ENCODE data around the gene BICD2. TPM values are rescaled to one million over a fixed set of nuclear protein-coding genes. Genes with fewer than 3 reads are reported as not detected.

Gene BICD2
- total and polyA plus RNA-seq, 9 of the 15 experiments (the other 6 are each of a cell fraction or from before 2014, with no cell fraction given) = 3.6 to 23.4 (median 11.8) TPM

DNA sequence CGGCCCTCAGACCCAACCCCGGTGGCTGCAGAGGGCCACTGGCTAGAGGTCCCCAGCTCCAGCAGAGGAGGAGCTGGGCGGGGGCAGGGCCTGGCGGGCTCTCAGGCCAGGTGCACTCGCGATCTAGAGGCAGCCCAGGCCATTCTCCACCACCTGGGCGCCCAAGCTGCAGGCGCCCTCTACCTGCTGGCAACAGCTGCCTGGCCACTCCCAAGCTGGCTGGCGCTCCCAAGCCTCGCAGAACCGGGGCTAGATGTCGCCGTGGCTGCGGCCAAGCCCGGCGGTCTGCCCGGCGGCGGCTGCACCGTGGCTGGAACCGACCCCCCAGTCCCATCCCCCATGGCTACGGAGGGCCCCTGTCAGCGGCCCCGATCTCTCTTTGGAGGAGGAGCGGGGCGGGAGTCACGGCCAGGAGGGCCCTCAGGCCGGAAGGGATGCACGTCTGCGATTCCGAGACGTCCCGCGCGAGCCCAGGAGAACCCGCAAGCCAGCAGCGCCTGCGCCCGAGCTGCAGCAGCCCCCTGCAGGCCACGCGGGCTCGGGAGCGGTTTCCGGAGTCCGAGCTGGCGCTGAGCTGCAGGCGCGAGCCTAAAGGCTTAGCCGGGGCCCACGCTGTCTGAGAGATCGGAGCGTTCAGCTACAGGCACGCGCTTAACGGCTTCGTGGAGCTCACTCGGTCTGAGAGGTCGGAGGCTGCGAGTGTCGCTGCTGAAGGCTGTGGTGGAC lies 44.3 kb upstream of the BICD2 start (continued):
- TF ChIP-seq, protein P1, sequence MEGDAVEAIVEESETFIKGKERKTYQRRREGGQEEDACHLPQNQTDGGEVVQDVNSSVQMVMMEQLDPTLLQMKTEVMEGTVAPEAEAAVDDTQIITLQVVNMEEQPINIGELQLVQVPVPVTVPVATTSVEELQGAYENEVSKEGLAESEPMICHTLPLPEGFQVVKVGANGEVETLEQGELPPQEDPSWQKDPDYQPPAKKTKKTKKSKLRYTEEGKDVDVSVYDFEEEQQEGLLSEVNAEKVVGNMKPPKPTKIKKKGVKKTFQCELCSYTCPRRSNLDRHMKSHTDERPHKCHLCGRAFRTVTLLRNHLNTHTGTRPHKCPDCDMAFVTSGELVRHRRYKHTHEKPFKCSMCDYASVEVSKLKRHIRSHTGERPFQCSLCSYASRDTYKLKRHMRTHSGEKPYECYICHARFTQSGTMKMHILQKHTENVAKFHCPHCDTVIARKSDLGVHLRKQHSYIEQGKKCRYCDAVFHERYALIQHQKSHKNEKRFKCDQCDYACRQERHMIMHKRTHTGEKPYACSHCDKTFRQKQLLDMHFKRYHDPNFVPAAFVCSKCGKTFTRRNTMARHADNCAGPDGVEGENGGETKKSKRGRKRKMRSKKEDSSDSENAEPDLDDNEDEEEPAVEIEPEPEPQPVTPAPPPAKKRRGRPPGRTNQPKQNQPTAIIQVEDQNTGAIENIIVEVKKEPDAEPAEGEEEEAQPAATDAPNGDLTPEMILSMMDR (IDR thresholded peaks at IDR 0.05 in 2 of 3, conservative IDR thresholded peaks at IDR 0.05 in 1 of 3; ENCODE audit: insufficient read depth in 2 of 3, low read depth in 1 of 3, low read length in 3 of 3) = peak in 2 of 3 experiments; percentile 9 to 34; a peak in 2 of 6 replicates
- TF ChIP-seq RNF2 (IDR thresholded peaks at IDR 0.05) = peak; percentile 81
- TF ChIP-seq CXXC5 (CRISPR knock-in tag; IDR thresholded peaks at IDR 0.05) = peak; percentile 29; the same call in 1 of the 2 replicates
- peak; percentile 97 for TF ChIP-seq BCOR (IDR thresholded peaks at IDR 0.05)
- no peak for TF ChIP-seq ZNF444 (CRISPR knock-in tag; IDR thresholded peaks at IDR 0.05)
- peak; percentile 88 for TF ChIP-seq SNIP1 (IDR thresholded peaks at IDR 0.05; ENCODE audit: low read depth)
- peak; percentile 100 for TF ChIP-seq KDM2B (CRISPR knock-in tag; IDR thresholded peaks at IDR 0.05)
- TF ChIP-seq CCNT2 (IDR thresholded peaks at IDR 0.05; ENCODE audit: borderline replicate concordance, extremely low read depth, insufficient read length, low read depth, low read length) = peak; percentile 39
- peak; percentile 38; the same call in 1 of the 2 replicates for TF ChIP-seq CTBP1 (IDR thresholded peaks at IDR 0.05; ENCODE audit: borderline replicate concordance)
- TF ChIP-seq, protein P2, sequence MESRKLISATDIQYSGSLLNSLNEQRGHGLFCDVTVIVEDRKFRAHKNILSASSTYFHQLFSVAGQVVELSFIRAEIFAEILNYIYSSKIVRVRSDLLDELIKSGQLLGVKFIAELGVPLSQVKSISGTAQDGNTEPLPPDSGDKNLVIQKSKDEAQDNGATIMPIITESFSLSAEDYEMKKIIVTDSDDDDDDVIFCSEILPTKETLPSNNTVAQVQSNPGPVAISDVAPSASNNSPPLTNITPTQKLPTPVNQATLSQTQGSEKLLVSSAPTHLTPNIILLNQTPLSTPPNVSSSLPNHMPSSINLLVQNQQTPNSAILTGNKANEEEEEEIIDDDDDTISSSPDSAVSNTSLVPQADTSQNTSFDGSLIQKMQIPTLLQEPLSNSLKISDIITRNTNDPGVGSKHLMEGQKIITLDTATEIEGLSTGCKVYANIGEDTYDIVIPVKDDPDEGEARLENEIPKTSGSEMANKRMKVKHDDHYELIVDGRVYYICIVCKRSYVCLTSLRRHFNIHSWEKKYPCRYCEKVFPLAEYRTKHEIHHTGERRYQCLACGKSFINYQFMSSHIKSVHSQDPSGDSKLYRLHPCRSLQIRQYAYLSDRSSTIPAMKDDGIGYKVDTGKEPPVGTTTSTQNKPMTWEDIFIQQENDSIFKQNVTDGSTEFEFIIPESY (CRISPR knock-in tag; IDR thresholded peaks at IDR 0.05) = peak; percentile 65; the same call in 1 of the 2 replicates
- TF ChIP-seq, protein P3, sequence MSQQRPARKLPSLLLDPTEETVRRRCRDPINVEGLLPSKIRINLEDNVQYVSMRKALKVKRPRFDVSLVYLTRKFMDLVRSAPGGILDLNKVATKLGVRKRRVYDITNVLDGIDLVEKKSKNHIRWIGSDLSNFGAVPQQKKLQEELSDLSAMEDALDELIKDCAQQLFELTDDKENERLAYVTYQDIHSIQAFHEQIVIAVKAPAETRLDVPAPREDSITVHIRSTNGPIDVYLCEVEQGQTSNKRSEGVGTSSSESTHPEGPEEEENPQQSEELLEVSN (IDR thresholded peaks at IDR 0.05; ENCODE audit: borderline replicate concordance in 1 of 2, extremely low read depth in 1 of 2, insufficient read depth in 1 of 2, insufficient read length in 1 of 2, low read depth in 1 of 2, low read length in 1 of 2, poor library complexity in 1 of 2, severe bottlenecking in 1 of 2) = peak in 1 of 2 experiments; percentile 83
- TF ChIP-seq CREM (IDR thresholded peaks at IDR 0.05; ENCODE audit: low read depth) = no peak
- TF ChIP-seq, protein P4, sequence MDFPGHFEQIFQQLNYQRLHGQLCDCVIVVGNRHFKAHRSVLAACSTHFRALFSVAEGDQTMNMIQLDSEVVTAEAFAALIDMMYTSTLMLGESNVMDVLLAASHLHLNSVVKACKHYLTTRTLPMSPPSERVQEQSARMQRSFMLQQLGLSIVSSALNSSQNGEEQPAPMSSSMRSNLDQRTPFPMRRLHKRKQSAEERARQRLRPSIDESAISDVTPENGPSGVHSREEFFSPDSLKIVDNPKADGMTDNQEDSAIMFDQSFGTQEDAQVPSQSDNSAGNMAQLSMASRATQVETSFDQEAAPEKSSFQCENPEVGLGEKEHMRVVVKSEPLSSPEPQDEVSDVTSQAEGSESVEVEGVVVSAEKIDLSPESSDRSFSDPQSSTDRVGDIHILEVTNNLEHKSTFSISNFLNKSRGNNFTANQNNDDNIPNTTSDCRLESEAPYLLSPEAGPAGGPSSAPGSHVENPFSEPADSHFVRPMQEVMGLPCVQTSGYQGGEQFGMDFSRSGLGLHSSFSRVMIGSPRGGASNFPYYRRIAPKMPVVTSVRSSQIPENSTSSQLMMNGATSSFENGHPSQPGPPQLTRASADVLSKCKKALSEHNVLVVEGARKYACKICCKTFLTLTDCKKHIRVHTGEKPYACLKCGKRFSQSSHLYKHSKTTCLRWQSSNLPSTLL (IDR thresholded peaks at IDR 0.05) = no peak
- TF ChIP-seq FIP1L1 (IDR thresholded peaks at IDR 0.05; ENCODE audit: low read depth, low read length, poor library complexity, severe bottlenecking) = no peak
- no peak for TF ChIP-seq PTRF (tag; IDR thresholded peaks at IDR 0.05)
- TF ChIP-seq NFATC3 (IDR thresholded peaks at IDR 0.05) = peak; percentile 98
- peak; percentile 87 for TF ChIP-seq PHF20 (IDR thresholded peaks at IDR 0.05; ENCODE audit: partially characterized antibody)
- TF ChIP-seq, protein P5, sequence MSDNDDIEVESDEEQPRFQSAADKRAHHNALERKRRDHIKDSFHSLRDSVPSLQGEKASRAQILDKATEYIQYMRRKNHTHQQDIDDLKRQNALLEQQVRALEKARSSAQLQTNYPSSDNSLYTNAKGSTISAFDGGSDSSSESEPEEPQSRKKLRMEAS (CRISPR knock-in tag; IDR thresholded peaks at IDR 0.05) = peak; percentile 40; the same call in 1 of the 2 replicates
- no peak for TF ChIP-seq ZNF174 (CRISPR knock-in tag; IDR thresholded peaks at IDR 0.05)
- TF ChIP-seq MEF2A (IDR thresholded peaks at IDR 0.05; ENCODE audit: control insufficient read depth, low read depth, low read length) = no peak
